C1 segment of cervical spinal cord (tissue), 14 donors: ENCODE measurements around the gene WDR13.

ENCODE experiments used
- DNase-seq, 14 donors: peaks; one replicate each; lab custom pipeline; 2025; lab: John Stamatoyannopoulos, UW

The WDR13 gene

GRCh38 chrX:48654746-48655145 lies 57.5 kb downstream of the WDR13 start:
- DNase-seq, result peak in 3 of 14 donors; percentile 3 to 11 (median 10)
